ENCODE measurements around the gene HOXB8. TPM values are rescaled to one million over a fixed set of nuclear protein-coding genes. Genes with fewer than 3 reads are reported as not detected.

The HOXB8 gene
- total RNA-seq, 1 donor from 2014 or later, result not detected

GRCh38 chr17:48571024-48571818 is 43.9 kb downstream of the HOXB8 start:
- intact Hi-C loops (cut with micrococcal nuclease), result no loop called here

- intact Hi-C loops (cut with micrococcal nuclease), result no loop called here
Observed at GRCh38 chr17:48570325-48571023, 44.6 kb downstream of the HOXB8 start.

GRCh38 chr17:48569674-48570324 is 45.3 kb downstream of the HOXB8 start:
- intact Hi-C loops (cut with micrococcal nuclease), result no loop called here

GRCh38 chr17:48569240-48569582 is 45.9 kb downstream of the HOXB8 start:
- intact Hi-C loops (cut with micrococcal nuclease), result no loop called here

GRCh38 chr17:48568499-48569239 is 46.4 kb downstream of the HOXB8 start:
- intact Hi-C loops (cut with micrococcal nuclease), result no loop called here

GRCh38 chr17:48567646-48568354 is 47.3 kb downstream of the HOXB8 start:
- intact Hi-C loops (cut with micrococcal nuclease), result no loop called here

- intact Hi-C loops (cut with micrococcal nuclease), result no loop called here
Observed at GRCh38 chr17:48567209-48567608, 47.9 kb downstream of the HOXB8 start.

- intact Hi-C loops (cut with micrococcal nuclease), result no loop called here
Observed at GRCh38 chr17:48566717-48567116, 48.4 kb downstream of the HOXB8 start.

GRCh38 chr17:48565925-48566710 is 49.0 kb downstream of the HOXB8 start:
- intact Hi-C loops (cut with micrococcal nuclease), result no loop called here

- intact Hi-C loops (cut with micrococcal nuclease), result no loop called here
Observed at GRCh38 chr17:48565022-48565554, 50.0 kb downstream of the HOXB8 start.

GRCh38 chr17:48564188-48565021 is 50.7 kb downstream of the HOXB8 start:
- intact Hi-C loops (cut with micrococcal nuclease), result no loop called here

GRCh38 chr17:48563867-48564187 is 51.3 kb downstream of the HOXB8 start:
- intact Hi-C loops (cut with micrococcal nuclease), result no loop called here

- intact Hi-C loops (cut with micrococcal nuclease), result no loop called here
Observed at GRCh38 chr17:48563385-48563838, 51.7 kb downstream of the HOXB8 start.

- intact Hi-C loops (cut with micrococcal nuclease), result no loop called here
Observed at GRCh38 chr17:48562934-48563333, 52.2 kb downstream of the HOXB8 start.

Other genes with a start within 250 kb of the HOXB8 start
- gene SKAP1, start 185.1 kb downstream of the HOXB8 start, total RNA-seq, result 112 and 117 TPM in 2 replicates
- not detected in 2 replicates for gene HOXB1, start 84.3 kb downstream of the HOXB8 start, total RNA-seq
- gene HOXB2, start 70.2 kb downstream of the HOXB8 start, total RNA-seq, result 21.8 and 24.0 TPM in 2 replicates
- gene HOXB4, start 36.9 kb downstream of the HOXB8 start, total RNA-seq, result 6.6 and 6.9 TPM in 2 replicates
- 10.0 and 10.7 TPM in 2 replicates for gene HOXB3, start 25.1 kb downstream of the HOXB8 start, total RNA-seq
- gene HOXB5, start 21.5 kb downstream of the HOXB8 start, total RNA-seq, result 0.07 TPM in 1 of 2 replicates, not detected in the other
- gene HOXB6, start 10.3 kb downstream of the HOXB8 start, total RNA-seq, result 0.30 TPM in 1 of 2 replicates, not detected in the other
- 0.34 and 0.73 TPM in 2 replicates for gene HOXB7, start 4.3 kb downstream of the HOXB8 start, total RNA-seq
- gene HOXB9, start 11.1 kb upstream of the HOXB8 start, total RNA-seq, result 0.09 TPM in 2 replicates
- not detected in 2 replicates for gene PRAC1, start 107.2 kb upstream of the HOXB8 start, total RNA-seq
- gene PRAC2, start 107.9 kb upstream of the HOXB8 start, total RNA-seq, result not detected in 2 replicates
- gene HOXB13, start 113.5 kb upstream of the HOXB8 start, total RNA-seq, result not detected in 2 replicates
- gene TTLL6, start 201.9 kb upstream of the HOXB8 start, total RNA-seq, result 0.07 TPM in 1 of 2 replicates, not detected in the other
- gene CALCOCO2, start 215.7 kb upstream of the HOXB8 start, total RNA-seq, result 116 and 129 TPM in 2 replicates